GM12878 (cell line): ENCODE measurements around the gene PDE10A. TPM values are rescaled to one million over a fixed set of nuclear protein-coding genes. Genes with fewer than 3 reads are reported as not detected.

Experiments
- ATAC-seq: fragments of 200-7000 bp; cut with Tn5 transposase; 3 replicates; pipeline ENCODE4 v1.9.1; 2020; ENCODE audit warnings: mild to moderate bottlenecking, moderate library complexity
- BruUV-seq: library from RNA; stranded (reverse); fragments of 400-500 nt; replicated peaks from 2 replicates; lab custom pipeline; 2021; lab: Mats Ljungman, UMichigan
- CTCF ChIA-PET: fragments of 300-600 bp; sonication (Branson Sonifier 250); formaldehyde crosslinking; extraction: SDS; loops from one replicate; lab custom pipeline; 2021; ENCODE audit warnings: inconsistent platforms; lab: Yijun Ruan, JAX
- POLR2A ChIA-PET: fragments of 350-600 bp; formaldehyde crosslinking; extraction: SDS; loops from one replicate; lab custom pipeline; 2021; ENCODE audit warnings: inconsistent platforms; lab: Charles Lee
- RAD21 ChIA-PET: fragments of 300-600 bp; sonication (Branson Sonifier 250); formaldehyde crosslinking; loops from one replicate; lab custom pipeline; 2023; ENCODE audit warnings: antibody characterized with exemption; ENCODE audit not compliant: unreplicated experiment; lab: Charles Lee
- SMC1A ChIA-PET: fragments of 300-600 bp; sonication (Branson Sonifier 250); formaldehyde crosslinking; loops from one replicate; lab custom pipeline; 2023; ENCODE audit not compliant: unreplicated experiment, uncharacterized antibody; lab: Charles Lee
- DNase-seq: peaks from one replicate; pipeline ENCODE4 v3.0.0-alpha.2; 2011; ENCODE audit warnings: low read depth, low spot score
- FAIRE-seq: peaks from 3 replicates; lab custom pipeline; 2011; peaks lifted over from hg19 to GRCh38; lab: Jason Lieb, UNC
- H2AFZ ChIP-seq: 2 replicates; pipeline ENCODE4 v1.6.0; 2011; ENCODE audit warnings: low read depth, low read length, control low read depth; ENCODE audit not compliant: control insufficient read depth
- H3K27ac ChIP-seq: 2 replicates; pipeline ENCODE4 v1.5.1; 2011; ENCODE audit warnings: control low read depth; ENCODE audit not compliant: control insufficient read depth, insufficient read depth
- H3K27me3 ChIP-seq, 2 experiments: replicated peaks in 1 of 2; 2 replicates each; pipeline versions ENCODE4 v1.6.0 to v1.6.1; 2011; ENCODE audit warnings: low read length in 1 of 2; ENCODE audit not compliant: control insufficient read depth in 2 of 2, insufficient read depth in 2 of 2
- H3K36me3 ChIP-seq, 2 experiments: 2 replicates each; pipeline ENCODE4 v1.5.1; 2011; ENCODE audit warnings: low read length in 1 of 2; ENCODE audit not compliant: control insufficient read depth in 2 of 2, insufficient read depth in 2 of 2
- H3K4me1 ChIP-seq: 2 replicates; pipeline ENCODE4 v1.6.1; 2011; ENCODE audit warnings: mild to moderate bottlenecking, low read length, moderate library complexity, mixed read lengths; ENCODE audit not compliant: control insufficient read depth, insufficient read depth
- H3K4me2 ChIP-seq: 2 replicates; pipeline ENCODE4 v1.6.0; 2011; ENCODE audit warnings: control low read depth; ENCODE audit not compliant: control insufficient read depth, insufficient read depth
- H3K4me3 ChIP-seq: fragments of 200-600 bp; sonication (generic); 2 replicates; pipeline ENCODE4 v1.5.1; 2016
- H3K79me2 ChIP-seq: 2 replicates; pipeline ENCODE4 v1.6.0; 2011; ENCODE audit warnings: low read length; ENCODE audit not compliant: control insufficient read depth, insufficient read depth
- H3K9ac ChIP-seq: 2 replicates; pipeline ENCODE4 v1.8.0; 2011; ENCODE audit warnings: low read length, control low read depth, mixed read lengths; ENCODE audit not compliant: control insufficient read depth, insufficient read depth
- H3K9me3 ChIP-seq: replicated peaks from 3 replicates; pipeline ENCODE4 v1.5.1; 2011; ENCODE audit warnings: mild to moderate bottlenecking, low read length; ENCODE audit not compliant: control insufficient read depth, insufficient read depth
- H4K20me1 ChIP-seq: 2 replicates; pipeline ENCODE4 v1.6.0; 2011; ENCODE audit not compliant: control insufficient read depth, insufficient read depth
- ASH2L ChIP-seq: fragments of 300-600, 200-600 bp; sonication (generic); IDR thresholded peaks from 2 replicates; pipeline ENCODE4 v1.6.1; 2017; ENCODE audit warnings: low read depth, mild to moderate bottlenecking, borderline replicate concordance
- BACH1 ChIP-seq: fragments of 450-650 bp; IDR thresholded peaks from 2 replicates; pipeline ENCODE4 v1.6.1; 2017; ENCODE audit warnings: mild to moderate bottlenecking, borderline replicate concordance
- CBX5 ChIP-seq: sonication (generic); IDR thresholded peaks from 2 replicates; pipeline ENCODE4 v1.6.1; 2016; ENCODE audit warnings: low read depth, moderate library complexity, mild to moderate bottlenecking, inconsistent platforms
- CUX1 ChIP-seq: IDR thresholded peaks from 2 replicates; pipeline ENCODE4 v1.6.1; 2012; ENCODE audit warnings: improper control_type of control experiment, low read depth, low read length; ENCODE audit not compliant: insufficient replicate concordance
- EGR1 ChIP-seq, 2 experiments: IDR thresholded peaks; 1 replicate in 1 of 2; 2 replicates in 1 of 2; pipeline ENCODE4 v1.6.1; 2011 to 2012; ENCODE audit warnings: low read depth in 2 of 2, low read length in 2 of 2, borderline replicate concordance in 1 of 2, mild to moderate bottlenecking in 1 of 2, moderate library complexity in 1 of 2
- ESRRA ChIP-seq: IDR thresholded peaks from 2 replicates; pipeline ENCODE4 v1.6.1; 2012; ENCODE audit warnings: mild to moderate bottlenecking, low read length, improper control_type of control experiment
- FOXM1 ChIP-seq: IDR thresholded peaks from 2 replicates; pipeline ENCODE4 v1.6.1; 2012; ENCODE audit warnings: low read depth, mild to moderate bottlenecking, inconsistent platforms, low read length, moderate library complexity
- PML ChIP-seq: IDR thresholded peaks from 2 replicates; pipeline ENCODE4 v1.6.1; 2012; ENCODE audit warnings: low read length, inconsistent platforms
- POLR2A ChIP-seq: IDR thresholded peaks from 2 replicates; pipeline ENCODE4 v1.6.1; 2011; ENCODE audit warnings: low read depth, mild to moderate bottlenecking, low read length
- RB1 ChIP-seq: fragments of 450-650 bp; formaldehyde crosslinking; IDR thresholded peaks from 2 replicates; pipeline ENCODE4 v1.6.1; 2017; ENCODE audit warnings: mild to moderate bottlenecking, borderline replicate concordance
- ZNF592 ChIP-seq: fragments of 450-650 bp; IDR thresholded peaks from 2 replicates; pipeline ENCODE4 v1.6.1; 2017; ENCODE audit warnings: mild to moderate bottlenecking, moderate library complexity
- WGBS: methylation state at CpG from one replicate; pipeline ENCODE4 v1.1.6; 2016; ENCODE audit warnings: low lambda C conversion rate; ENCODE audit not compliant: insufficient replicate concordance, insufficient coverage; ENCODE audit errors: missing lambda C conversion rate; 5-methylcytosine and 5-hydroxymethylcytosine counted together
- in situ Hi-C: fragments of 300-500 bp; cut with MboI; formaldehyde crosslinking; loops from 9 replicates; pipeline ENCODE4 v1.14.3; 2018; ENCODE audit warnings: mixed read lengths
- intact Hi-C: fragments of 100-400 bp; cut with micrococcal nuclease; formaldehyde crosslinking; loops from one replicate; pipeline ENCODE4 v1.14.2; 2022; ENCODE audit not compliant: unreplicated experiment
- polyA plus RNA-seq, 11 experiments: library from polyadenylated mRNA; depleted of rRNA in 4 of 11; unstranded in 6 of 11; stranded (reverse) in 5 of 11; fragments of >200 nt; fragmentation: Nextera tagmentation in 4 of 11; fragmentation: Illumina TruSeq in 1 of 11; extraction: Ambion mirVana in 4 of 11; extraction: Trizol in 1 of 11; gene quantifications; 1 replicate in 1 of 11; 2 replicates in 10 of 11; pipeline versions ENCODE4 v1.2.1 to v1.2.3, GENCODE V29; 2011 to 2016; ENCODE audit warnings: inconsistent platforms in 2 of 11, missing spikeins in 2 of 11, low read depth in 1 of 11
- total RNA-seq, 4 experiments: library from RNA; depleted of rRNA in 3 of 4; stranded (reverse); fragments of >200 nt in 3 of 4; fragmentation: Illumina TruSeq in 1 of 4; extraction: Trizol in 1 of 4; gene quantifications; 2 replicates each; pipeline versions ENCODE4 v1.2.1 to v1.2.3, GENCODE V29; 2013 to 2021

The PDE10A gene
- total and polyA plus RNA-seq, 10 of the 15 experiments (the other 5 are each of a cell fraction or from before 2014, with no cell fraction given) = under 0.01 to 1.3 (median 0.03) TPM; not detected in 2

- no peak for TF ChIP-seq ESRRA
- no peak for TF ChIP-seq RB1
Observed at GRCh38 chr6:165662749-165663376, at the start of gene PDE10A (continued).

- RAD21 ChIA-PET = no interaction called here
- BruUV-seq = no TSS peak
- ATAC-seq (no peak), DNase-seq (no peak), FAIRE-seq (no peak)
- WGBS = 80% methylated on average over 9 of the region's 23 CpGs
- Histone ChIP-seq H3K79me2 (no peaks in the 10 kb centered on the region), H3K36me3 (no peaks in the 10 kb centered on the region), H3K4me3 (no peak overlapping the region), H4K20me1 (no peaks in the 10 kb centered on the region), H2AFZ (no peak overlapping the region), H3K4me2 (no peak overlapping the region), H3K27ac (no peak overlapping the region), H3K9ac (no peak overlapping the region), H3K9me3 (no peaks in the 10 kb centered on the region), H3K4me1 (no peaks in the 10 kb centered on the region), H3K27me3 (no peaks in the 10 kb centered on the region)
- SMC1A ChIA-PET = no interaction called here
- POLR2A ChIA-PET = no interaction called here
- CTCF ChIA-PET = no interaction called here
- in situ Hi-C loops = no loop called here
- intact Hi-C loops = no loop called here
- TF ChIP-seq EGR1 (IDR thresholded peaks at IDR 0.05; ENCODE audit: borderline replicate concordance in 1 of 2, low read depth in 2 of 2, low read length in 2 of 2) (no peak), ZNF592 (no peak), POLR2A (no peak), CBX5 (no peak), BACH1 (no peak), CUX1 (no peak), PML (no peak), ASH2L (no peak), FOXM1 (no peak)
Observed at GRCh38 chr6:165708985-165709576, 46.0 kb upstream of the PDE10A start.
